GM18858 (cell line): ENCODE data around the gene DLL4.

Experiments
- ATAC-seq: cut with Tn5 transposase; IDR thresholded peaks from one replicate; pipeline ENCODE4 v1.9.1; 2021; ENCODE audit not compliant: unreplicated experiment

The DLL4 gene

GRCh38 chr15:40928821-40929659 lies at the start of gene DLL4:
Gene DLL4, plus strand, starts transcription at chr15:40929340. Its CDS starts 329 bp downstream, at chr15:40929669.
- no peak for ATAC-seq

GRCh38 chr15:40879609-40880008 lies 49.5 kb upstream of the DLL4 start:
- no peak for ATAC-seq

GRCh38 chr15:40881351-40881750 lies 47.8 kb upstream of the DLL4 start:
- no peak for ATAC-seq

- ATAC-seq, result no peak
Observed at GRCh38 chr15:40886586-40886985, 42.6 kb upstream of the DLL4 start.

- ATAC-seq, result no peak
Observed at GRCh38 chr15:40889112-40889511, 40.0 kb upstream of the DLL4 start.

DNA sequence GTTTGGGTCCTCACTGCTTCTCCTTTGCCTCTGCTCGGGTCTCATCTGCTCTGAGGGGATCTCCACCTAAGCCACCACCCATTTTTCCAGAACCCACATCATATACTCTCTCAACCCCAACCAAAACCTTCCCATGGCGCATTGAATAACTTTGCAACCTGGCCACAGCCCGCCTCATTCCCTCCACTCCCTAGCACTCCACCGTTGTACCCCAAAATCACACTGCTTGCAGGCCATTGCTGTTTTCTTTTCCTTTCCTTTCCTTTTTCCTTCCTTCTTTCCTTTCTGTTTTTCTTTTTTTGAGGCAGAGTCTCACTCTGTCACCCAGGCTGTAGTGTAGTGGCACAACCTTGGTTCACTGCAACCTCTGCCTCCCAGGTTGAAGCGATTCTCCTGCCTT lies 38.0 kb upstream of the DLL4 start:
- ATAC-seq, result no peak

DNA sequence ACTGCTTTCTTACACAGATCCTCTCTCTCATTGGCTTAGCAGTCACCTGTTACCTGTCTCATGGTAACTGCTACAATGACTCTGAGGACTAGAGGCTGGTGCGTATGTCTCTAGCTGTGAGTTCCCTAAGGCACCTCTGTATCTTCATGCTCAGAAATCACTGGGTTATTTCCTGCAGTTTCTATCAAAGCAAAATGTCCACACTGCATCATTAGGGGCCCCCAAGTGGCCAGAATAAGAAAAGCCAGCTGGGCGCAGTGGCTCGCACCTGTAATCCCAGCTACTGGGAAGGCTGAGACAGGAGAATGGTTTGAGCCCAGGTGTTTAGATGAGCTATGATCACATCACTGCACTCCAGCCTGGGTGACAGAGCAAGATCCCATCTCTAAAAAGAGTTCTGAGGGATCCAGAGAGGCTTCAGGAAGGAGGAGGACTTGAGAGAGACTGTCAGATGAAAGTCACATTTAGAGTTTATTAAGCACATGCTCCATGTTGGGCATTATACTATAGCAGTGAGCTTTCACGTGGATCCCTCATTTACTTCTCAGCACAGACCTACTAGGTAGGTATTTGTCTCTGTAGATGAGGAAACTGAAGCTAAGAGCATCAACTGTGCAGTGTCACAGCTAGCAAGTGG lies 37.2 kb upstream of the DLL4 start:
- no peak for ATAC-seq

DNA sequence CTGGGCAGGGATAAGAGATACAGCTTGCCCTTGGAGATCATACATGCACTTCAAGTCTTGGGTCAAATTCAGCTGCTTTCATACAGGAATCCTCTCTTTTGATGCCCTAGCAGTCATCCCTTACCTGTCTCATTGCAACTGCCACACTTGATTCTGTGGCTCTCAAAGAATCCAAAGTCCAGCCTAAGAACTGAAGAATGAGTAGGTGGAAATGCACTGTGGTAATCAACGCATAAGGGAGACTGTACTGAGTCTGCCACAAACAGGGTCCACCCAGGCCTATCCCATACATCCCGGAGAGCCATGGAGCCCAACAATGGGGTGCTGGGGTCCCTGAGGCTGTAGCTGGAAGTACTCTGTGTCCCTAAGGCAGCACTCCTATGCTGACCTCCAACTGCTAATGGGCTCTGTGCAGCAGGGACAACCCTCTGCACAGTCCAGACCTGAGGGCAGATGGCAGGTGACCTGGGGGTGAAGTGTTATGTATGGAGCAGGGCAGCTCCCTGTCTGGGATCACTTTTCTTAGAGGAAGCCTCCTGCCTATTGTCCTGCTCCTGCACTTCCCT lies 36.6 kb upstream of the DLL4 start:
- ATAC-seq, result no peak

DNA sequence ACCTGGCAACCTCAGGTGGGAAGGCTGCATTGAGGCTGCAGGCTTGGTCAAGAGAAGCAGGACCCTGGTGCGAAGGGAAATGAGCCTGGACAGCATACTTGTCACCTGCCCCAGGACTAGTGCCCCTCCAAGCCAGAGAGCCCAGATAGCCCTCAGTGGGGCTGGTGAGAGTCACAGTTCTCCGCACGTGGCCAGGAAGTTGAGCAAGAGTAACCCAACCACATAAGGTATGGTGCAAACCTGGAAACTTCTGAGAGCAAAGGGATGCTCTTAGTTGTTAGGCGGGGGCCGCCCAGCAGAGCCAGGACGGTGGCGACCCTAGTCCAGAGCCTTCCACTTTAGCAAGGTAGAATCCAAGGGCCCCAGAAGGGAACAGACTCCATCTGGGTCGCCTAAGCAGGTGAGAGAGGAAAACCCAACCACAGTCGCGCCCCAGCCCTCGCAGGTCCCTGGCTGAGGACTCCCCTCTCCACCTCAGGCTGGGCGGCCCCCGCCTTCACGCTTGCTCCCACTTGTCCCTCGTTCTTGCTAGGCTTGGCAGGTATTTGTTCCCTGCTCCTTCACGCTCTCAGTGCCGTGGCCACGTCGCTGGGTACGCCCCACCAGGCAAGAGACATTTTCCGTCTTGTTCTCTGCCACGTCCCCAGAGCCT lies 36.0 kb upstream of the DLL4 start:
- no peak for ATAC-seq

DNA sequence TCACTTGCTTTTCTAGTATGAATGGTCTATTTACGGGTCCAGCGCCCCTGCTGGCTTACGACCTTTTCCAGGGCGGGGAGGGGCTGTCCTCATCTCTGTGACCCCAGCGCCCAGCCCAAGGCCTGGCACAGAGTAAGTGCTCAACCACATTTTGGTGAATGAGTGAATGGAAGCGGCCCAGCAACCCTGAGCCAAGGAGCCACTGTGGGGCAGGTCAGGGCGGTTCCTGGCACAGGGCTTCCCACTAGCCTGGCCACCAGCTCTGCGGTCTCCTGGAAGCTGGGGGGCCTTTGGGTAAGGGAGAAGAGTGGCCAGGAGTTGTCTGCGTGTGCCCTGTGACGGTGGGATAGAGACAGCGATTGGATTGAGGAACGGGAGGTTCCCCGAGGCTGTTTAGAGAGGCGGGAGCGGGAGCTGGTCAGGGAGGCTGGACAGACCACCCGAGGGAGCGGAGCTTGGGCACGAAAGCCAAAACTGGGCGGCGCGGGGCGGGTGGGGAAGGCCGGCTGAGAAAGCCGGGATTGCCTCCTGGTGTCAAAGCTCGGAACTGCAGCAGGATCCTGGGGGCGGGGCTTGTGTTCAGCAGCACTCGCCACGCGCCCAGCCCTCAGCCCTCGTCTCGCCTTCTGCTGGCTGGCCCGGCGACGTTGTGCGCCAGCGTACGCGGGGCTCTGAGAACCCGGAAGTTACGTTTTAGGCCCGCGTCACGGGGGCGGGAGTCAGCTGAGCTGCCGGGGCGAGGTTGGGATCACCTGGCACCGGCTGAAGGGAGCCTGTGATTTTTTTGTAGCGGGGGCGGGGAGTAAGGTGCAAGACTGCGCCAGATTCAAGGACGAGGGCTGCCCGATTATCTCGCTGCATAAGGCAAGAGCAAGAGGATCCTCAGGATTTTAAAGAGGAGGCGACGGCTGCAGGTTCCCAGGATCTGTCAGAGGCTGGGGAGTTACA lies 35.1 kb upstream of the DLL4 start, which contains the start of gene VPS18:
VPS18 (plus strand) TSS at position 718 of the 948 bp plus-strand sequence. CDS start 319 bp downstream, outside the sequence.
- ATAC-seq, result peak; percentile 69

DNA sequence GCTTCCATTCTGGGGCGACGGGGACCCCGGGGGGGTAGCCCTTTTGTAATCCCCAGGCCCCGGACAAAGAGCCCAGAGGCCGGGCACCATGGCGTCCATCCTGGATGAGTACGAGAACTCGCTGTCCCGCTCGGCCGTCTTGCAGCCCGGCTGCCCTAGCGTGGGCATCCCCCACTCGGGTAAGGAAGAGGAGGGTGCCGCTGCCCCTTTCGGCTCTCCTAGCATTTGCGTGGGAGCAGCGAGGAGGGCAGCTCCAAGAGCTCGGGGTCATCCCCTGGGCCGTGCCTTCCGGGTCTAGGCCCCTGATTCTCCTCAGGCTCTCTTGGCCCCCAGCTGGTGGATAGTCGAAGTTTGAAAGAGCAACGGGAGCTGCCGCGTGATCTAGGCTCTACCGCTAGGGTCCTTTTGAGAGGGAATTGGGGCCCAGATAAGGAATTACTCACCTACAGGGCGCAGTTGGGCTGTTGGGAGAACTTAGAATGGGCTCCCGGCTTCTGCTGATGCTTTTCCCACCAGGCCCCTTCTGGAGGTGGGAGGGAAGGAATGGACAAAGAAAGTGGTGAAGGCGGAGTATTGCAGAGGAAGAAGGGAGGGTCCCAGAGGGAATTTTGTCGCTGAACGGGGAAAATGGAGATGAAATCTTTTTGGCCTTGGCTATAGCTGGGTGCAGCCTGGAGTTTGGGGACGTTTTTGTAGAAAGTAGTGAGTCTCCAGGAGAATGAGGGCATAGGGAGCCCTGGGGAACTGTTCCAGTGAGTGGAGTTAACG lies 34.3 kb upstream of the DLL4 start:
- ATAC-seq, result no peak

DNA sequence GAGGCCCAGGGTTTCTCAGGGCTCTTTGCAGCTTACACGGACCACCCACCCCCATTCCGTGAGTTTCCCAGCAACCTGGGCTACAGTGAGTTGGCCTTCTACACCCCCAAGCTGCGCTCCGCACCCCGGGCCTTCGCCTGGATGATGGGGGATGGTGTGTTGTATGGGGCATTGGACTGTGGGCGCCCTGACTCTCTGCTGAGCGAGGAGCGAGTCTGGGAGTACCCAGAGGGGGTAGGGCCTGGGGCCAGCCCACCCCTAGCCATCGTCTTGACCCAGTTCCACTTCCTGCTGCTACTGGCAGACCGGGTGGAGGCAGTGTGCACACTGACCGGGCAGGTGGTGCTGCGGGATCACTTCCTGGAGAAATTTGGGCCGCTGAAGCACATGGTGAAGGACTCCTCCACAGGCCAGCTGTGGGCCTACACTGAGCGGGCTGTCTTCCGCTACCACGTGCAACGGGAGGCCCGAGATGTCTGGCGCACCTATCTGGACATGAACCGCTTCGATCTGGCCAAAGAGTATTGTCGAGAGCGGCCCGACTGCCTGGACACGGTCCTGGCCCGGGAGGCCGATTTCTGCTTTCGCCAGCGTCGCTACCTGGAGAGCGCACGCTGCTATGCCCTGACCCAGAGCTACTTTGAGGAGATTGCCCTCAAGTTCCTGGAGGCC lies 29.5 kb upstream of the DLL4 start:
- ATAC-seq, result no peak

DNA sequence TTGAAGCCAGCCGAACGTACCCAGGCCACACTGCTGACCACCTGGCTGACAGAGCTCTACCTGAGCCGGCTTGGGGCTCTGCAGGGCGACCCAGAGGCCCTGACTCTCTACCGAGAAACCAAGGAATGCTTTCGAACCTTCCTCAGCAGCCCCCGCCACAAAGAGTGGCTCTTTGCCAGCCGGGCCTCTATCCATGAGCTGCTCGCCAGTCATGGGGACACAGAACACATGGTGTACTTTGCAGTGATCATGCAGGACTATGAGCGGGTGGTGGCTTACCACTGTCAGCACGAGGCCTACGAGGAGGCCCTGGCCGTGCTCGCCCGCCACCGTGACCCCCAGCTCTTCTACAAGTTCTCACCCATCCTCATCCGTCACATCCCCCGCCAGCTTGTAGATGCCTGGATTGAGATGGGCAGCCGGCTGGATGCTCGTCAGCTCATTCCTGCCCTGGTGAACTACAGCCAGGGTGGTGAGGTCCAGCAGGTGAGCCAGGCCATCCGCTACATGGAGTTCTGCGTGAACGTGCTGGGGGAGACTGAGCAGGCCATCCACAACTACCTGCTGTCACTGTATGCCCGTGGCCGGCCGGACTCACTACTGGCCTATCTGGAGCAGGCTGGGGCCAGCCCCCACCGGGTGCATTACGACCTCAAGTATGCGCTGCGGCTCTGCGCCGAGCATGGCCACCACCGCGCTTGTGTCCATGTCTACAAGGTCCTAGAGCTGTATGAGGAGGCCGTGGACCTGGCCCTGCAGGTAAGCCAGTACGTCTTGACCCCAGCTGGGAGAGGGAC lies 28.7 kb upstream of the DLL4 start:
- no peak for ATAC-seq

GRCh38 chr15:40901053-40901443 lies 28.1 kb upstream of the DLL4 start:
- no peak for ATAC-seq

GRCh38 chr15:40902605-40903561 lies 26.3 kb upstream of the DLL4 start:
- ATAC-seq, result no peak

DNA sequence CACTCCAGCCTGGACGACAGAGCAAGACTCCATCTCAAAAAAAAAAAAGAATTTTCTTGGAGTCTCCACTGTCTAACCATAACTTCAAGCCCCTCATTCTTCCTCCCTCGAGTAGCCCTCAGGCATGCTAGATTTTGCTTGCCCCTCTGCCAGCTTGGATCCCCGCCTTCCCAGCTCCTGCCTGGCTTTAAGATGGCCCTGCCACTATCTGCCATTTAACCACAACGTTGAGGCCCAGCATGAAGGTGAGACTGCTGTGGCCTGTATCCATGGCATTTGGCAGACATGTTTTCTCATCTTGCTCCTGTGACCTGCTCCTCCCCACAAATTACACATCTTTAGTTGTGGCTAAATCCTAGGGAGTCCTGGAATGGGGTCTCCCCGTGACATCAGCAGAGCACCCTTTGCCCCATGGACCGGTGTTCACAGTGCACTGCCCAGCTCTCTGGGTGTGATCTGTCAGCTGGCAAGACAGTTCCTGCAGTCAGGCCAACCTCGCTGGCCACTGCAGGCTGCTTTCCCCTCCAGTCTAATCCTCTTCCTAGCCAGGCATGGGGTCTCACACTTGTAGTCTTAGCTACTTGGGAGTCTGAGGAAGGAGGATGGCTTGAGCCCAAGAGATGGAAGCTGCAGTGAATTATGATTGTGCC lies 24.5 kb upstream of the DLL4 start:
- ATAC-seq, result no peak
